ENCODE results near the gene PDZD2.

GRCh38 chr5:31880449-31880848 is 241.5 kb downstream of the PDZD2 start:
- TF ChIP-seq, protein P1, sequence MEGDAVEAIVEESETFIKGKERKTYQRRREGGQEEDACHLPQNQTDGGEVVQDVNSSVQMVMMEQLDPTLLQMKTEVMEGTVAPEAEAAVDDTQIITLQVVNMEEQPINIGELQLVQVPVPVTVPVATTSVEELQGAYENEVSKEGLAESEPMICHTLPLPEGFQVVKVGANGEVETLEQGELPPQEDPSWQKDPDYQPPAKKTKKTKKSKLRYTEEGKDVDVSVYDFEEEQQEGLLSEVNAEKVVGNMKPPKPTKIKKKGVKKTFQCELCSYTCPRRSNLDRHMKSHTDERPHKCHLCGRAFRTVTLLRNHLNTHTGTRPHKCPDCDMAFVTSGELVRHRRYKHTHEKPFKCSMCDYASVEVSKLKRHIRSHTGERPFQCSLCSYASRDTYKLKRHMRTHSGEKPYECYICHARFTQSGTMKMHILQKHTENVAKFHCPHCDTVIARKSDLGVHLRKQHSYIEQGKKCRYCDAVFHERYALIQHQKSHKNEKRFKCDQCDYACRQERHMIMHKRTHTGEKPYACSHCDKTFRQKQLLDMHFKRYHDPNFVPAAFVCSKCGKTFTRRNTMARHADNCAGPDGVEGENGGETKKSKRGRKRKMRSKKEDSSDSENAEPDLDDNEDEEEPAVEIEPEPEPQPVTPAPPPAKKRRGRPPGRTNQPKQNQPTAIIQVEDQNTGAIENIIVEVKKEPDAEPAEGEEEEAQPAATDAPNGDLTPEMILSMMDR (IDR thresholded peaks at IDR 0.05), result no peak
- TF ChIP-seq ZFX (IDR thresholded peaks at IDR 0.05; ENCODE audit: borderline replicate concordance), result no peak

Measured in 22Rv1 (cell line).